Heart left ventricle (tissue), 13 donors: Measurements from ENCODE around the gene HIGD1C.

ENCODE experiments used
- CTCF ChIP-seq, 12 donors: fragments of 200-600 bp; sonication (generic) in 4 of 12; IDR thresholded peaks; one replicate each; pipeline versions ENCODE4 v1.5.0 to v1.8.0; 2018 to 2022; ENCODE audit warnings: antibody characterized with exemption in 12 of 12, mild to moderate bottlenecking in 5 of 12
- POLR2A ChIP-seq, 2 donors: fragments of 450-650 bp; IDR thresholded peaks; one replicate each; pipeline ENCODE4 v1.6.1; 2017; ENCODE audit warnings: antibody characterized with exemption in 2 of 2, mild to moderate bottlenecking in 2 of 2, moderate library complexity in 2 of 2
- donor health status: ischemic (EF 13 %, LVEDD 7.1; RV severe dilation, severe dysfunction).
- donor health status: DM: no; HTN: yes; CAD: no.
- donor health status: DM: no; HTN: no; CAD: no.
- donor health status: ischemic (EF 25% LVEDD 6.9; RV normal size, moderate dysfunction).
- donor health status: ischemic (EF 25% LVEDD 5.7; RV mildly dilated, moderate dysfunction).
- donor health status: ischemic (EF 35%, LVEDD 5.7; RV mildly dilated, moderate dysfunction).
- donor health status: nonischemic (EF 11% LVEDD 7.7; RV severe dilation, severe dysfunction).
- donor health status: DM: yes; HTN: yes; CAD: no.
- donor health status: PGD.
- donor health status: ischemic (EF 29% LVEDD 5.4; RV normal size, mild dysfunction).
- donor health status: nonischemic (EF 23%, LVEDD 6.1; RV moderate dilation, normal function).

GRCh38 chr12:50990791-50991190 is 38.4 kb downstream of the HIGD1C start:
- no peak for TF ChIP-seq CTCF (IDR thresholded peaks at IDR 0.05)
- TF ChIP-seq POLR2A (IDR thresholded peaks at IDR 0.05): no peak
